ENCODE data around the gene CYTH1.

- TF ChIP-seq, protein P1, sequence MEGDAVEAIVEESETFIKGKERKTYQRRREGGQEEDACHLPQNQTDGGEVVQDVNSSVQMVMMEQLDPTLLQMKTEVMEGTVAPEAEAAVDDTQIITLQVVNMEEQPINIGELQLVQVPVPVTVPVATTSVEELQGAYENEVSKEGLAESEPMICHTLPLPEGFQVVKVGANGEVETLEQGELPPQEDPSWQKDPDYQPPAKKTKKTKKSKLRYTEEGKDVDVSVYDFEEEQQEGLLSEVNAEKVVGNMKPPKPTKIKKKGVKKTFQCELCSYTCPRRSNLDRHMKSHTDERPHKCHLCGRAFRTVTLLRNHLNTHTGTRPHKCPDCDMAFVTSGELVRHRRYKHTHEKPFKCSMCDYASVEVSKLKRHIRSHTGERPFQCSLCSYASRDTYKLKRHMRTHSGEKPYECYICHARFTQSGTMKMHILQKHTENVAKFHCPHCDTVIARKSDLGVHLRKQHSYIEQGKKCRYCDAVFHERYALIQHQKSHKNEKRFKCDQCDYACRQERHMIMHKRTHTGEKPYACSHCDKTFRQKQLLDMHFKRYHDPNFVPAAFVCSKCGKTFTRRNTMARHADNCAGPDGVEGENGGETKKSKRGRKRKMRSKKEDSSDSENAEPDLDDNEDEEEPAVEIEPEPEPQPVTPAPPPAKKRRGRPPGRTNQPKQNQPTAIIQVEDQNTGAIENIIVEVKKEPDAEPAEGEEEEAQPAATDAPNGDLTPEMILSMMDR (IDR thresholded peaks at IDR 0.05), result no peak
- no peak for TF ChIP-seq POLR2A (IDR thresholded peaks at IDR 0.05)
Observed at GRCh38 chr17:78783711-78784324, 1.7 kb upstream of the CYTH1 start.
